Cardiac muscle cell (in vitro differentiated cells and primary cell): ENCODE measurements around the gene GAL3ST3. TPM values are rescaled to one million over a fixed set of nuclear protein-coding genes. Genes with fewer than 3 reads are reported as not detected.

Experiments used
- DNase-seq, 2 donors: peaks; one replicate each; pipeline versions ENCODE4 v3.0.0 to v3.0.0-alpha.2; 2010 to 2017; ENCODE audit warnings: low read depth in 1 of 2, low spot score in 1 of 2
- H3K27ac ChIP-seq: fragments of 200-600 bp; sonication (generic); 2 replicates; pipeline ENCODE4 v1.5.1; 2016
- H3K27me3 ChIP-seq: fragments of 200-600 bp; sonication (generic); 2 replicates; pipeline ENCODE4 v1.6.0; 2016; ENCODE audit warnings: control low read depth
- H3K36me3 ChIP-seq: fragments of 200-600 bp; sonication (generic); 2 replicates; pipeline ENCODE4 v1.5.1; 2016; ENCODE audit warnings: control low read depth
- H3K4me1 ChIP-seq: fragments of 200-600 bp; sonication (generic); 2 replicates; pipeline ENCODE4 v1.8.1; 2017; ENCODE audit warnings: low read depth, mild to moderate bottlenecking, mixed run types
- H3K4me3 ChIP-seq: fragments of 200-600 bp; sonication (generic); 2 replicates; pipeline ENCODE4 v1.5.1; 2016; ENCODE audit warnings: mild to moderate bottlenecking
- H3K9me3 ChIP-seq: fragments of 200-600 bp; sonication (generic); 2 replicates; pipeline ENCODE4 v1.5.1; 2017; ENCODE audit warnings: low read depth, mild to moderate bottlenecking, control low read depth
- CTCF ChIP-seq: IDR thresholded peaks from 2 replicates; pipeline ENCODE4 v1.5.1; 2012; ENCODE audit warnings: low read depth, mild to moderate bottlenecking, low read length
- polyA plus RNA-seq: library from polyadenylated mRNA; unstranded; fragments of >200 nt; fragmentation: Nextera tagmentation; extraction: Ambion mirVana; gene quantifications from 2 replicates; pipeline ENCODE4 v1.2.1, GENCODE V29; 2016
- total RNA-seq: library from RNA; depleted of rRNA; stranded (reverse); fragments of >200 nt; gene quantifications from 2 replicates; pipeline ENCODE4 v1.2.3, GENCODE V29; 2016

The GAL3ST3 gene
- total and polyA plus RNA-seq, 2 experiments from 2014 or later: 22.3 to 25.5 TPM

DNA sequence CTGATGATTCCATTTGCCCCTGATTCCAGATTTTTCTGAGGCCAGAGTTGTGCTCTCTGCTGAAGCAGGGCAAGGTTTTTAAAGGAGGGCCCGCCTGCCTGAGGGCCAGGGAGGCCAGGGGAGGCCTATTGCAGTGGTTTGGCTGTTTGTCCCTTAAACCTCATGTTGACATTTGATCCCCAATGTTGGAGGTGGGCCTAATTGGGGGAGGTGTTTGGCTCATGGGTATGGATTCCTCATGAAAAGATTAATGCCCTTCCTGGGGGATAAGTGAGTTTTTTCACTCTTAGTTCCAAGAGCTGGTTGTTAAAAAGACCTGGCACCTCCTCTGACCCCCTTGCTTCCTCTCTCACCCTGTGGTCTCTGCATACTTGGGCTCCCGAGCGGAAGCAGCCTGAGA lies 9.2 kb downstream of the GAL3ST3 start:
- H3K4me3 ChIP-seq: no peak overlapping the region
- H3K27me3 ChIP-seq: no peaks in the 10 kb centered on the region
- TF ChIP-seq CTCF: no peak
- DNase-seq: no peak
- H3K4me1 ChIP-seq: no peaks in the 10 kb centered on the region
- H3K36me3 ChIP-seq: no peaks in the 10 kb centered on the region
- no peak overlapping the region for H3K27ac ChIP-seq
- H3K9me3 ChIP-seq: no peaks in the 10 kb centered on the region

DNA sequence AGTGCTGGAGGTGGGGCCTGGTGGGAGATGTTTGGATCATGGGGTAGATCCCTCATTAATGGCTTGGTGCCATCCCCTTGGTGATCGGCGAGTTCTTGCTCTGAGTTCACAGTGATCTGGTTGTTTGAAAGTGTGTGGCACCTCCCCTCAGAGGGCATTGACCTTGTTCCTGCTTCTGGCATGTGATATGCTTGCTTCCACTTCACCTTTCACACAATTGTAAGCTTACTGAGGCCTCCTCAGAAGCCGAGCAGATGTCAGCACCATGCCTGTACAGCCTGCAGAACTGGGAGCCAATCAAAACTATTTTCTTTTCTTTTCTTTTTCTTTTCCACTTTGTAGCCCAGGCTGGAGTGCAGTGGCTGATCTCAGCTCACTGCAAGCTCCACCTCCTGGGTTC lies 11.6 kb downstream of the GAL3ST3 start:
- H3K4me3 ChIP-seq: no peak overlapping the region
- no peaks in the 10 kb centered on the region for H3K36me3 ChIP-seq
- no peaks in the 10 kb centered on the region for H3K9me3 ChIP-seq
- no peak for DNase-seq
- no peak for TF ChIP-seq CTCF
- no peaks in the 10 kb centered on the region for H3K27me3 ChIP-seq
- H3K27ac ChIP-seq: no peak overlapping the region
- H3K4me1 ChIP-seq: no peaks in the 10 kb centered on the region

DNA sequence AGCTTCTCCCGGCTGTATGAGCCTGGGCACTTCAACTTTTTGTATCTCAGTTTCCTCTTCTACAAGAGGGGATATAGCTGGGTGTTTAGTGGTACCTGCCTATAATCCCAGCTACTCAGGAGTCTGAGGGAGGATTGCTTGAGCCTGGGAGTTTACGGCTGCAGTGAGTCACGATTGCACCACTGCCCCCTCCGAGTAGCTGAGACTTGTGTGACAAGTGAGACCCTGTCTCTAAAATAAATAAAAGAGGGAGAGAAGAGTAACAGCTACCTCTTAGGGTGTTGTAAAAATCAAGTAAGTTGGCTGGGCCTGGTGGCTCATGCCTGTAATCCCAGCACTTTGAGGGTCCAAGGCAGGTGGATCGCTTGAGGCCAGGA lies 12.6 kb downstream of the GAL3ST3 start:
- H3K27ac ChIP-seq: no peak overlapping the region
- H3K27me3 ChIP-seq: no peaks in the 10 kb centered on the region
- no peaks in the 10 kb centered on the region for H3K4me1 ChIP-seq
- no peak for TF ChIP-seq CTCF
- no peak overlapping the region for H3K4me3 ChIP-seq
- no peaks in the 10 kb centered on the region for H3K9me3 ChIP-seq
- DNase-seq: no peak
- no peaks in the 10 kb centered on the region for H3K36me3 ChIP-seq

DNA sequence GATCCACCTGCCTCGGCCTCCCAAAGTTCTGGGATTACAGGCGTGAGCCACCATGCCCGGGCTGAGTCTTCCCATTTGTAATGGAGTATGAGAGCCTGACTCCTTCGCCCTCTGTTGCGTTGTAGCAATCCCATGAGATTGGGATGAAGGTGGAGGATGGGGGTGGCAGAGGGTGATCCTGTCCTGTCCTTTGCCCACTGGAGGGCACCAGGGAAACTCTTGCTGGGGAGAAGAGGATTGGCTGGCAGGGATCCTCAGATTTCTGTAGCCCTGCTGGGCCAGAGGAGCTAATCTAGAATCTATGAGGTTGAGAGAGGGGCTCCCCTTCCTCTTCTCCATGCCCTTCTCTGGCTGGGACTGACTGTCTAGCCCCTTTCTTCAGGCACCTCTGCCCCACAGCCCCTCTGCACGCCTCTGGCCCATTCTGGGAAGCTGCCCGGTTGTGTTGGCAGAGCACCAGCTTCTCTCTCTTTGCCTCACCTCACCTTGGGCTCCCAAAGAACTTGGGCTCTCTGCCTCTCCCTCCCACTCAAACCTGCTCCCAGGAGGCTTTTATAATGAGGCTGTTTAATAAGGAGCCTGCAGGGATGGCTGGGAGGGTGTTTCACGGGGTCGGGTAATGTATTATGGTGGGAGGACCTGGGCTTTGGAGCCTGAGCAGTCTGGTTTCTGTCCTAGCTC lies 13.2 kb downstream of the GAL3ST3 start:
- no peak overlapping the region for H3K4me3 ChIP-seq
- no peaks in the 10 kb centered on the region for H3K36me3 ChIP-seq
- TF ChIP-seq CTCF: no peak
- no peak overlapping the region for H3K27ac ChIP-seq
- no peaks in the 10 kb centered on the region for H3K4me1 ChIP-seq
- H3K9me3 ChIP-seq: no peaks in the 10 kb centered on the region
- H3K27me3 ChIP-seq: no peaks in the 10 kb centered on the region
- DNase-seq: no peak

GRCh38 chr11:66032957-66033735 lies 15.8 kb downstream of the GAL3ST3 start:
- no peak for DNase-seq
- Histone ChIP-seq H3K4me1 (no peaks in the 10 kb centered on the region), H3K36me3 (no peaks in the 10 kb centered on the region), H3K4me3 (no peak overlapping the region), H3K27me3 (no peaks in the 10 kb centered on the region), H3K9me3 (no peaks in the 10 kb centered on the region), H3K27ac (no peak overlapping the region)
- TF ChIP-seq CTCF: no peak
